Measurements from ENCODE around the gene KDM2B. TPM values are rescaled to one million over a fixed set of nuclear protein-coding genes. Genes with fewer than 3 reads are reported as not detected.
A peak's percentile ranks its signal among the peaks of the same experiment; 100 is the strongest.

Gene KDM2B
- total RNA-seq, 2 donors from 2014 or later, result 14.1 to 17.3 TPM

DNA sequence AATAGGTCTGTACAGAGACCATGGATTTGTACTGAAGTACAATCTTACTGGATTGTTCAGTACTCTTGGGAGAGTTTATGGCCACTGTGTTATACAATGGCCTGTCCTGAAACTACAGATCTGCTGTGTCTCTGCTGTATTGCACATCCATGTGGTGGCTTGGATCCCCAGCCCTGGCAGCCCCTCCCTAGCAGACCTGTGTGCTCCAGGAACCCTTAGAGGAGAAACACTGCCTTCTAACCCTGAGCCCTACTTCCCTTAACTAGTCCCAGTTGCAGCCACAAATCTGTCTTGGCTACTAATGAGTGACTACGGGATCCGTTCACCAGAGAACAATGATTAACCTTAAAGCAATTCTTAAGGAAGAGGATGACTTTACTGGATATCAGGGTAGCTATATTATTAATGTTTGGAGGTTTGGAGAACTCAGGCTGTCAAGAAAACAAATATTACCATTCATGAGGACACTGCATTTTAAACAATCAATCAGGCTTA is 153.2 kb downstream of the KDM2B start:
- no peak for DNase-seq
- peak; percentile 12 for ATAC-seq
- intact Hi-C loops (cut with DNase I, micrococcal nuclease), result no loop called here

- ATAC-seq (no peak), DNase-seq (no peak)
- intact Hi-C loops (cut with DNase I, micrococcal nuclease), result no loop called here
Measured at GRCh38 chr12:121424624-121424975, 156.2 kb downstream of the KDM2B start.

DNA sequence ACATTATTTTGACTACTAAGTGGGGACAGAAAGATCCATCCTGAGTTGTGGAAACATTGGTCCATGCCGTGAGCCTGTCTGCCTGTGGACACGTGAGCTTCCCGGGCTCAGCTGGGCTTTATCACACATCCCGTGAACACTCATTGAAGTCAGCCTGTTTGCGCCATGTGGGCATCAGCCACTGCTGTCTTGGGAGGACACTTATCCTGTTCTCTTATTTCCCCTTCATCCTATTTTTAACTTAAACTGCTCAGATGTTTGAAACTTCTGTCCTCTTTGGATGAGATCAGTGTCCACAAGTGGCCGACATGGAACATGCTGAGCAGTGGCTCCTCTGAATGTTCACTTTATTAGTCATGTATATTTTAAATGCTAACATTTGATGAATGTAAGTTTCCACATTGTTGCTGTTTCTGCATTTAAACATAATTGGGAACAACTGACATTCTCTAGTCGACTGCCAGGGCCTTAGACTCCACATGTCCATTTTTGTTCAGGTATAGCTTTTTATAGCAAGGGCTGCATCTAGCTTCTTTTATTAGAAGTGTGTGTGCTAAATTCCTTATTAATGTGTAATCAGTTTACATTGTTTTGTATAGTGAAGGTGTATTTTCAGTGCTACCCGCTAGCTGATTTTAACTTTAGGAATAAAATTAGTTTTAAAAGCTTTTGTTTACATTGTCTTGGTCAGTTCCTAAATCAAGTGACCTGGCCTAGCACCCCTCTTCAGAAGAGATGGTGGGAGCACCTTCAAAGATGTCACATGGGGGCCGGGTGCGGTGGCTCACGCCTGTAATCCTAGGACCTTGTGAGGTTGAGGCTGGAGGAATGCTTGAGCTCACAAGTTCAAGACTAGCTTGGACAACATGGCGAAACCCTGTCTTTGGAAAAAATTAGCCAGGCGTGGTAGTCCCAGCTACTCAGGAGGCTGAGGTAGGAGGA is 156.9 kb downstream of the KDM2B start:
- ATAC-seq, result no peak
- intact Hi-C loops (cut with DNase I, micrococcal nuclease), result no loop called here
- DNase-seq, result no peak

DNA sequence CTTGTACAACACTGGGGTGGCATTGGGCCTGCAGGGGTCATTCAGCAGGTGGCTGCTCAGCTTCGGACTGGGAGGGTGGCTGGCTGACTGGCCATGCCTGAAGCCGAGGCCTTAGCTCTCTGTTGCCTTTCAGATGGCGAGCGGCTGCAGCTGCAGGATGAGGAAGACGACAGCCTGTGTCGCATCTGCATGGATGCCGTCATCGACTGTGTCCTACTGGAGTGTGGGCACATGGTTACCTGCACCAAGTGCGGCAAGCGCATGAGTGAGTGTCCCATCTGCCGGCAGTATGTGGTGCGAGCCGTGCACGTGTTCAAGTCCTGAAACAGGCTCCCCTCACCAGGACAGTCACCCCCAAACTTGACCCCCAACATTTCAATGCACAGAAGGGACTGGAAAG is 157.6 kb downstream of the KDM2B start:
- DNase-seq (no peak), ATAC-seq (no peak)
- intact Hi-C loops (cut with DNase I, micrococcal nuclease), result no loop called here

- DNase-seq, result no peak
- ATAC-seq, result no peak
- intact Hi-C loops (cut with DNase I, micrococcal nuclease), result no loop called here
Measured at GRCh38 chr12:121420109-121420508, 160.7 kb downstream of the KDM2B start.

GRCh38 chr12:121417847-121418246 is 163.0 kb downstream of the KDM2B start:
- ATAC-seq (peak; percentile 70), DNase-seq (no peak)
- intact Hi-C loops (cut with DNase I, micrococcal nuclease), result no loop called here

DNA sequence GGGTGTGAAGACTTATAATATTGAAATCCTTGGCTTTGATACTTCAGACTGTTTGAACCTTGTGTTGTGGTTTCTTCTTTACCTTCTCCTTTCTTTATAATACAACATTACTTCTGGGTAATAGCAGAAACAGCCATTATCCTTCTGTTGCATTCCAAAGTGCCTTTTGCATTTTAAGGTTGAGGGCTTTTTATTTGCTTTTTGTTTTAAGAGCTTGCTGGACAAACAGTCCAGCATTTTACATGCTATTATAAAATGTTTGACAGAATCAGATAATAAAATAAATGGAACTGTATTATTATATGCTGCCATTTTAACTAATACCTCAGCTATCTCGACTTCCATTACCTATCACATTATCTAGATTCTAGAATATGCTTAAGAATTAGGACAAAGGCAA is 166.9 kb downstream of the KDM2B start:
- ATAC-seq, result no peak
- intact Hi-C loops (cut with DNase I, micrococcal nuclease), result no loop called here
- DNase-seq, result no peak

DNA sequence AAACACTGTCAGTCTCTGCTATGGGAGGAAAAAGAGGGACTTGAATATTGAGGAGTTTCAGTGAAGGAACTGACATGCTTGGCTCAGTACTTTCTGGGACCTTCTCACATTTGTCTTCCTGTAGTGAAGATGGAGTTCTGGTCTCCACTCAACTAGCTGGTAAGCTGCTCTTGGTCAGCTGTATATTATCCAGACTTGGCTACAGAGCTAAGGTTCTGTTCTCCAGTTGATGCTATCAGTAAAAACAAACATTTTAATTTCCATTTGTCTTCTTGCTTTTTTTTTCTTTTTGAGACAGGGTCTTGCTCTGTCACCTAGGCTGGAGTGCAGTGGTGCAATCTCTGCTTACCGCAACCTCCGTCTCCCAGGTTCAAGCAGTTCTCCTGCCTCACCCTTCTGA is 175.6 kb downstream of the KDM2B start:
- no peak for ATAC-seq
- intact Hi-C loops (cut with DNase I, micrococcal nuclease), result no loop called here
- DNase-seq, result no peak

- DNase-seq, result peak in 1 of 2 donors; percentile 26
- no peak for ATAC-seq
Measured at GRCh38 chr12:121404734-121405133, 176.1 kb downstream of the KDM2B start.

DNA sequence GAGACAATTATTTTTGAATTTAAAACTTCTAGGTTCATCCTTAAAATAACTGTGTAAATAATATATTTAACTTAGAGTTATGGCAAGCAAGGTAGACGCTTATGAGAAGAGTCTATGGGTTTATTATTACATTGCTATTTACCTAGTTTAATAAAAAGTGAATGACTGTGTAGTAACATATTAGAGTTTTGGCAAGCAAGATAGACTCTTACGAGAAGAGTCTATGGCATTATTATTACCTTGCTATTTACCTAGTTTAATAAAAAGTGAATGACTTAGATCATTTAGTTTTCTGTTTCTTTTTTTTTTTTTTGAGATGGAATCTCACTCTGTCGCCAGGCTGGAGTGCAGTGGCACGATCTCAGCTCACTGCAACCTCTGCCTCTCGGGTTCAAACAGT is 177.1 kb downstream of the KDM2B start:
- DNase-seq (no peak), ATAC-seq (no peak)
- intact Hi-C loops (cut with DNase I, micrococcal nuclease), result no loop called here

More at GRCh38 chr12:121404734-121405133, 176.1 kb downstream of the KDM2B start:
- intact Hi-C loops (cut with DNase I, micrococcal nuclease), result no loop called here

DNA sequence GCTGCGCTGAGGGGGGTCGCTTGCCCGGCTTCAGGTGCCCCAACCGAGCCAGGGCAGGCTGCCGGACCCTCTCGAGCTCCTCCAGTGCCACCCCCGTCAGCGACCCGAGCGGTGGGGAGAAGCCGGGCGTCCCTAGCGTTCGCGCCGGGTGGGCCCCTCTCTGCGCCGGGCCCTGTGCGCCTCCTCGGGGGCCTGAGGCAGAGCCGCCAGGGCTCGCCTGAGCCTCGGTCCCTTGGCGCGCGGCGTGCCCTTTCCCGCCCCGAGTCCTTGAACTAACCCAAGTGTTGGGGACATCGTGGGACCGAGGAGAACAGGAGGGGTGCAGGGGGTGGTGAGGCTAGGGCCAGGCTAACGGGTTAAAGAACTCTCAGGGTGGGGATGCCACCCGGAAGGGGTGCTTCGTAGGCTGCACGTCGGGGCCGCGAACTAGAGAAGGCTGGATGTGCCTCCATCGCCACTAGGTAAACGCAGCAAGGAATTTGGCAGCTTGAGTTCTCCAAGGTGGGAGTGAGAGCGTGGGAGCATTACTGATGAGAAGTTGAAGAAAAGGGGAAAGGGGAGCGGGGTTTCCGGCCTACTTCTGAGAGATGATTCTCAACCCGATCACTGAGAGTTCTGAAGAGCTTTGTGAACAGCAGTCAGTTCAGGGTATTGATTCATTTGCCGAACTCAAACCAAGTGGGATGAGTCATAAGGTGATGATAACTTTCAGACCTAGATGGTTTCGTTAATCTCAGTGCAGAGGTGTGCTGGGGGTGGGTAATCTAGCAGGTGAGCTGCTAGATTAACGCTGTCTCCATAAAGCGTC is 180.3 kb downstream of the KDM2B start:
- ATAC-seq (peak; percentile 62), DNase-seq (peak; percentile 42 to 62)
- intact Hi-C loops (cut with DNase I, micrococcal nuclease), result no loop called here

DNA sequence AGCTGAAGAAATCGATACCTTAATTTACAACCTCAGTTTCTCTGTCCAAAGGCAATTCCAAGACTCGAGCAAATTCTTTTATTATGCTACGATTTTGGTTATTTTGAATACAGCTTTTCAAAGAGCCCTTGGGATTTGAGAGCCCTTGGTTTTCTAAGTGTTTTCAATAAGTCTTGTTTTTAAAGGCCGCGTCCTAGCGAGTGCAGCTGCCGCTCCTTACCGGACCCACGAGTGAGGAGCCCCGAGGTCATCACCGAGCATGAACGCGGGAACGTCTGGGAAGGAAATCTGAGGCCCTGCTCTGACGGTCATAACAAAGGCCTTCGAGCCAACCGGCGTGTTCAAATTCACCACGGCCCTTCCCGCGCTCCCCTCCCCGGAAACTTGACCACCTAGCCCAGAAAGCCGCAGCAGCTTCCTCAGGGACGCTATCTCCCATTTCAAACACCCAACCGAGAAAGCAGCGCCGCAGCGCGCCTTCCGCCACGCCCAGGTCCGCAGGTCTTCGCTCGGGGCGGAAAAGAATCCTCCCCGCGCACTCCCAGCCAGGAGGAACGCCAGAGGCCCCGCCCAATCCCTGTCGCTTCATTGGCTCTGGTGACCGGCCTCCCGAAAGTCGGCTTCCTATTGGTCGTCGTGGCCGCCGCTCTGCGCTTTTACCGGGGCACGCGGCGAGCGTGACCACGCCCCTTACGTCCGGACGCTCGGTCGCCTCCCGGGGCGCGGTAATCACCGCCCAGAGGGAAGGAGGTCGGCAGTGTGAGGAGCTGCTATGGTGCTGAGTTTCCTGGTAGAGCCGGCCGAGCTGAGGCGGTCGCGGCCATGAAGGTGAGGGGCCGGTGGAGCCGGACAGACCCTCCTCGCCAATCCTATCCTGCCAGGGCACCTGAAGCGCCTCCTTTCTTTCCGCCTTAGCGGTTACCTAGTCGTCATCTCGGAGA is 181.2 kb downstream of the KDM2B start, which contains the start of gene RNF34:
TSS of gene RNF34 (plus strand) at position 728 of the 941 bp plus-strand sequence. CDS start at position 823, 95 bp downstream.
- intact Hi-C loops (cut with DNase I, micrococcal nuclease), result no loop called here
- DNase-seq (peak; percentile 99), ATAC-seq (peak; percentile 93)

- intact Hi-C loops (cut with DNase I, micrococcal nuclease), result no loop called here
- DNase-seq (no peak), ATAC-seq (no peak)
Measured at GRCh38 chr12:121398355-121398754, 182.5 kb downstream of the KDM2B start.

DNA sequence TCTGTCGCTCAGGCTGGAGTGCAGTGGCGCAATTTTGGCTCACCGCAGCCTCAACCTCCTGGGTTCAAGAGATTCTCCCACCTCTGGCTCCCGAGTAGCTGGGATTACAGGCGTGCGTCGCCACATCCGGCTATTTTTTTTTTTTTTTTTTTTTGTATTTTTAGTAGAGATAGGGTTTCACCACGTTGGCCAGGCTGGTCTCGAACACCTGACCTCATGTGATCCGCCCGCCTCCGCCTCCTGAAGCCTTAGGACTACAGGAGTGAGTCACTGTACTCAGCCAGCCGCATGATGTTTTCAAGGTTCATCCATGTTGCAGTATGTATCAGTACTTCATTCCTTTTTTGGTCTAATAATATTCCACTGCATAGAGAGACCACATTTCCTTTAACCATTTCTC is 183.3 kb downstream of the KDM2B start:
- intact Hi-C loops (cut with DNase I, micrococcal nuclease), result no loop called here
- no peak for ATAC-seq
- DNase-seq, result no peak

GRCh38 chr12:121392325-121392716 is 188.5 kb downstream of the KDM2B start:
- DNase-seq, result no peak
- intact Hi-C loops (cut with DNase I, micrococcal nuclease), result no loop called here
- no peak for ATAC-seq

DNA sequence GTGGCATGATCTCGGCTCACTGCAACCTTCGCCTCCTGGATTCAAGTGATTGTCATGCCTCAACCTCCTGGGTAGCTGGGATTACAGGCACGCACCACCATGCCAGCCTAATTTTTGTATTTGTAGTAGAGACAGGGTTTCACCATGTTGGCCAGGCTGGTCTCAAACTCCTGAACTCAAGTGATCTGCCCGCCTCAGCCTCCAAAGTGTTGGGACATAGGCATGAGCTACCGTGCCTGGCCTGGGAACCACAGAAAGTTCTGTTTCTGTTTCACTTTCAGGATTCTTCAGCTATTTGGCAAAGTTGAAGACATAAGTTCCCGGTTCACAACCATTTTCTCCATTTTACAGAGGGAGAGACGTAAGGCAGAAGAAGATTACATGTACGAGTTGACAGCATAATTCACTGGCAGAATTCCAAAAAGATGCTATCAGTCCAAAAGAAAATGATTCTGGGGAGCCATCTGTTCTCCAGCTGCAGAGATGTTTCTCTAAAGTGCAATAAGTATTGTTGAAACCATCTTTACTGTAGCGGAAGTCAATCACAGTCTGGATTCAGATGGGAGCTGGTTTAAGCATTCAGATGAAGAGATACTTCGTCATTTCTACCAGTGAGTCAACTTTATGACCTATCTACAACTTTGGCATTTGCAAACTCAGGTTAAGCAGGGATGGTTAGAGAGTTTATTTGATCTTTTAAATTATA is 189.1 kb downstream of the KDM2B start:
- peak; percentile 39 for ATAC-seq
- intact Hi-C loops (cut with DNase I, micrococcal nuclease), result no loop called here
- DNase-seq, result peak in 1 of 2 donors; percentile 20

GRCh38 chr12:121390856-121391255 is 190.0 kb downstream of the KDM2B start:
- intact Hi-C loops (cut with DNase I, micrococcal nuclease), result no loop called here
- DNase-seq, result no peak
- ATAC-seq, result no peak

DNA sequence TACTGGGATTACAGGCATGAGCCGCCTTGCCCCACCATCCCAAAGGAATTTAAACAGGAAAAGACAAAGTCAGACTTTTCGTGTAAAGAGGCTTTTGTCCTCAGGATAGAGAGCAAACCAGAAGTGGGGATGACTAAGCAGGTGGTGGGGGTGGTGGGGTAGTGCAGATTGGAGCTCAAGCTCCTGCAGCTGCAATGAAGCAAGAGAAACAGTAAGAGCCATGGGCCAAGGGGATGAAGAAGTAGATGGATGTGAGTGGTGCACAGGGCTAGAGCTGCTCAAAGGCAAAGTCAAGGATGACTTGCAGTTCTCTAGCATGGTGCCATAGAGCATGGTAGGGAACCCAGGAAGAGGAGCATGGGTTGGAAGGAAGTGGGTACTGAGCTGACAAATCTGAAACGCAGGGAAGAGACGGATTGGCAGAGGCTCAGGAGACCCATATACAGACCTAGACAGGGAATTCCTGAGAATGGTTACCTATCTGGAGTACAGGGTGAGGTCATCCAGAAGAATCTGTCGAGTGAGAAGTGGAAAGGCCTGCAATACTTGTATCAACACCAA is 192.3 kb downstream of the KDM2B start:
- no peak for DNase-seq

More for the DNA sequence above, 192.3 kb downstream of the KDM2B start:
- intact Hi-C loops (cut with DNase I, micrococcal nuclease), result no loop called here
- no peak for ATAC-seq
